K562 (cell line): ENCODE data around the gene SYNGR3. TPM values are rescaled to one million over a fixed set of nuclear protein-coding genes. Genes with fewer than 3 reads are reported as not detected.

Experiments
- CXXC5 ChIP-seq: fragments of 250-450 bp; sonication (Bioruptor Pico); IDR thresholded peaks from 2 replicates; pipeline ENCODE4 v1.8.0; 2022; ENCODE audit warnings: inconsistent platforms, mild to moderate bottlenecking, moderate library complexity
- EP300 ChIP-seq: IDR thresholded peaks from 2 replicates; pipeline ENCODE4 v1.6.1; 2012; ENCODE audit warnings: low read length, improper control_type of control experiment
- FOXJ3 ChIP-seq: sonication (generic); formaldehyde crosslinking; IDR thresholded peaks from 2 replicates; pipeline ENCODE4 v1.4.0; 2020; ENCODE audit warnings: mild to moderate bottlenecking, missing genetic modification reagents
- KLF10 ChIP-seq: fragments of 250-450 bp; sonication (Bioruptor Pico); IDR thresholded peaks from 2 replicates; pipeline ENCODE4 v1.6.1; 2021; ENCODE audit warnings: matching md5 sums
- L3MBTL2 ChIP-seq: fragments of 450-650 bp; IDR thresholded peaks from 2 replicates; pipeline ENCODE4 v1.6.1; 2016; ENCODE audit warnings: mild to moderate bottlenecking, moderate library complexity
- MAZ ChIP-seq, 2 experiments: fragments of 450-650 bp in 1 of 2; sonication (generic) in 1 of 2; formaldehyde crosslinking; IDR thresholded peaks in 1 of 2; conservative IDR thresholded peaks in 1 of 2; 2 replicates each; pipeline versions ENCODE4 v1.4.0 to v1.5.0; 2020; ENCODE audit warnings: mild to moderate bottlenecking in 1 of 2, missing genetic modification reagents in 1 of 2
- MEF2A ChIP-seq: IDR thresholded peaks from 2 replicates; pipeline ENCODE4 v1.6.1; 2011; ENCODE audit warnings: low read depth, mild to moderate bottlenecking, low read length, moderate library complexity; ENCODE audit not compliant: control insufficient read depth
- MYNN ChIP-seq, 2 experiments: sonication (generic); formaldehyde crosslinking in 1 of 2; IDR thresholded peaks; 2 replicates each; pipeline versions ENCODE4 v1.5.0 to v1.6.1; 2016 to 2020; ENCODE audit warnings: antibody characterized with exemption in 1 of 2, missing genetic modification reagents in 1 of 2
- NEUROD1 ChIP-seq: fragments of 150-350 bp; IDR thresholded peaks from 2 replicates; pipeline ENCODE4 v1.6.1; 2014; ENCODE audit warnings: borderline replicate concordance, low read length, low read depth; ENCODE audit not compliant: partially characterized antibody
- NFIX ChIP-seq: fragments of 250-450 bp; sonication (Bioruptor Pico); IDR thresholded peaks from 2 replicates; pipeline ENCODE4 v1.4.0; 2020; ENCODE audit warnings: low read depth, mild to moderate bottlenecking, moderate library complexity
- RBM25 ChIP-seq: fragments of 200-400 bp; formaldehyde crosslinking; IDR thresholded peaks from 2 replicates; pipeline ENCODE4 v1.6.1; 2018; ENCODE audit warnings: low read length, low read depth, moderate library complexity; ENCODE audit not compliant: severe bottlenecking
- STAT5A ChIP-seq: IDR thresholded peaks from 2 replicates; pipeline ENCODE4 v1.6.1; 2012; ENCODE audit warnings: low read length, inconsistent platforms, borderline replicate concordance
- ZBTB11 ChIP-seq, 3 experiments: fragments of 200-800 bp in 1 of 3; fragments of 250-450 bp in 1 of 3; fragments of 450-650 bp in 1 of 3; sonication (Bioruptor Pico) in 1 of 3; sonication (Bioruptor generic) in 1 of 3; formaldehyde crosslinking in 1 of 3; IDR thresholded peaks; 2 replicates each; pipeline versions ENCODE4 v1.6.1 to v1.8.0; 2016 to 2022; ENCODE audit warnings: mild to moderate bottlenecking in 2 of 3, missing genetic modification characterization in 2 of 3, missing compliant biosample characterization in 1 of 3, moderate library complexity in 1 of 3
- ZFPM2 ChIP-seq: fragments of 250-450 bp; sonication (Bioruptor Pico); IDR thresholded peaks from 2 replicates; pipeline ENCODE4 v1.5.1; 2022; ENCODE audit warnings: mild to moderate bottlenecking
- ZNF175 ChIP-seq: fragments of 200-800 bp; sonication (Bioruptor generic); IDR thresholded peaks from 2 replicates; pipeline ENCODE4 v1.6.1; 2016; ENCODE audit warnings: low read depth, mild to moderate bottlenecking, missing genetic modification characterization, missing compliant biosample characterization
- ZNF23 ChIP-seq: fragments of 250-450 bp; sonication (Bioruptor Pico); IDR thresholded peaks from 2 replicates; pipeline ENCODE4 v1.4.0; 2020; ENCODE audit warnings: mild to moderate bottlenecking
- ZNF24 ChIP-seq: fragments of 450-650 bp; IDR thresholded peaks from 2 replicates; pipeline ENCODE4 v1.6.1; 2016
- ZNF277 ChIP-seq: fragments of 250-450 bp; sonication (Bioruptor Pico); IDR thresholded peaks from 2 replicates; pipeline ENCODE4 v1.8.0; 2022; ENCODE audit warnings: inconsistent platforms, mild to moderate bottlenecking, moderate library complexity, borderline replicate concordance
- ZNF76 ChIP-seq: fragments of 250-450 bp; sonication (Bioruptor Pico); IDR thresholded peaks from 2 replicates; pipeline ENCODE4 v1.4.0; 2020; ENCODE audit warnings: mild to moderate bottlenecking, moderate library complexity, borderline replicate concordance
- ZNF766 ChIP-seq: fragments of 200-800 bp; sonication (Bioruptor generic); conservative IDR thresholded peaks from 2 replicates; pipeline ENCODE4 v1.6.1; 2016; ENCODE audit warnings: missing genetic modification characterization, missing compliant biosample characterization
- polyA plus RNA-seq, 8 experiments: library from polyadenylated mRNA; depleted of rRNA in 4 of 8; stranded (reverse) in 5 of 8; unstranded in 3 of 8; fragments of >200 nt; fragmentation: Nextera tagmentation in 2 of 8; fragmentation: Illumina TruSeq in 1 of 8; extraction: Ambion mirVana in 2 of 8; extraction: Trizol in 1 of 8; gene quantifications; 2 replicates each; pipeline versions ENCODE4 v1.2.1 to v1.2.3, GENCODE V29; 2011 to 2014; ENCODE audit warnings: inconsistent platforms in 1 of 8, missing spikeins in 1 of 8
- total RNA-seq, 7 experiments: library from RNA; depleted of rRNA in 6 of 7; stranded (reverse); fragments of >200 nt in 6 of 7; fragmentation: Illumina TruSeq in 2 of 7; extraction: Trizol in 2 of 7; gene quantifications; 2 replicates each; pipeline versions ENCODE4 v1.2.1 to v1.2.3, GENCODE V29; 2011 to 2021; ENCODE audit warnings: low replicate concordance in 1 of 7

Gene SYNGR3
- total and polyA plus RNA-seq, 9 of the 15 experiments (the other 6 are each of a cell fraction or from before 2014, with no cell fraction given) = 3.7 to 69.2 (median 36.3) TPM

- TF ChIP-seq ZNF23 (CRISPR knock-in tag) (no peak), ZNF175 (CRISPR knock-in tag) (peak; percentile 62; the same call in 1 of the 2 replicates), FOXJ3 (0 out of 2 replicates have a peak, but pooled peaks have one; percentile 57), CXXC5 (peak; percentile 91), MAZ (CRISPR knock-in tag; conservative IDR thresholded peaks at IDR 0.05 in 1 of 2, IDR thresholded peaks at IDR 0.05 in 1 of 2) (peak; percentile 93 to 95), ZNF24 (peak; percentile 65), NFIX (CRISPR knock-in tag) (no peak), ZNF766 (CRISPR knock-in tag) (peak; percentile 94), ZNF277 (CRISPR knock-in tag) (no peak), EP300 (peak; percentile 35; the same call in 1 of the 2 replicates), ZBTB11 (CRISPR knock-in tag; IDR thresholded peaks at IDR 0.05) (peak in 1 of 3 experiments; percentile 82; a peak in 3 of 6 replicates), KLF10 (no peak), ZNF76 (CRISPR knock-in tag) (peak; percentile 77; the same call in 1 of the 2 replicates), RBM25 (peak; percentile 100), L3MBTL2 (peak; percentile 69; the same call in 1 of the 2 replicates), MYNN (IDR thresholded peaks at IDR 0.05) (peak; percentile 97; the same call in 1 of the 2 replicates), MYNN (CRISPR knock-in tag; IDR thresholded peaks at IDR 0.05) (peak; percentile 91), NEUROD1 (peak; percentile 41), STAT5A (no peak; the same call in 1 of the 2 replicates), ZFPM2 (CRISPR knock-in tag) (no peak), MEF2A (no peak)
Observed at GRCh38 chr16:1983544-1984346, 6.0 kb upstream of the SYNGR3 start, which contains the start of gene GFER (continued).
